Renal cortex interstitium (tissue), 11 donors: ENCODE measurements around the gene SRRT. TPM values are rescaled to one million over a fixed set of nuclear protein-coding genes. Genes with fewer than 3 reads are reported as not detected.

Source experiments
- DNase-seq, 11 donors: peaks; one replicate each; pipeline ENCODE4 v3.0.0-alpha.2; 2013; ENCODE audit warnings: low read depth in 9 of 11, low spot score in 4 of 11; ENCODE audit errors: extremely low read depth in 1 of 11
- polyA plus RNA-seq, 3 donors: library from polyadenylated mRNA; unstranded; fragments of 120-200 nt; gene quantifications; one replicate each; pipeline ENCODE4 v1.2.1, GENCODE V29; 2013; ENCODE audit not compliant: insufficient read length in 3 of 3

Gene SRRT
- polyA plus RNA-seq, 3 donors, result 152 to 185 (median 175) TPM

- DNase-seq, result no peak
These were observed 1.2 kb upstream of the SRRT start for GRCh38 chr7:100873599-100874299.

- no peak for DNase-seq
These were observed 665 bp upstream of the SRRT start for GRCh38 chr7:100874300-100874576.

GRCh38 chr7:100875356-100875751, 451 bp downstream of the SRRT start:
- DNase-seq, result no peak

- no peak for DNase-seq
These were observed 3.1 kb downstream of the SRRT start for GRCh38 chr7:100878013-100878412.

GRCh38 chr7:100878685-100879084, 3.8 kb downstream of the SRRT start:
- DNase-seq, result no peak

GRCh38 chr7:100879685-100880261, 4.9 kb downstream of the SRRT start:
- no peak for DNase-seq

GRCh38 chr7:100880645-100881044, 5.7 kb downstream of the SRRT start:
- no peak for DNase-seq

GRCh38 chr7:100881136-100881535, 6.2 kb downstream of the SRRT start:
- DNase-seq, result no peak

- no peak for DNase-seq
These were observed 7.3 kb downstream of the SRRT start for GRCh38 chr7:100882201-100882600.

- DNase-seq, result no peak
These were observed 8.1 kb downstream of the SRRT start for GRCh38 chr7:100882785-100883526.

GRCh38 chr7:100884736-100885439, 10.0 kb downstream of the SRRT start:
- no peak for DNase-seq

- DNase-seq, result no peak
These were observed 10.7 kb downstream of the SRRT start for GRCh38 chr7:100885440-100886141.

GRCh38 chr7:100886142-100886935, 11.4 kb downstream of the SRRT start:
- DNase-seq, result no peak

- DNase-seq, result no peak
These were observed 12.1 kb downstream of the SRRT start for GRCh38 chr7:100886936-100887515.

GRCh38 chr7:100887516-100888290, 12.8 kb downstream of the SRRT start:
- DNase-seq, result no peak

GRCh38 chr7:100888291-100888987, 13.5 kb downstream of the SRRT start:
- no peak for DNase-seq
